Measurements from ENCODE around the gene EMC9. TPM values are rescaled to one million over a fixed set of nuclear protein-coding genes. Genes with fewer than 3 reads are reported as not detected.
A peak's percentile ranks its signal among the peaks of the same experiment; 100 is the strongest.

The EMC9 gene
- total and polyA plus RNA-seq, 10 of the 15 experiments (the other 5 are each of a cell fraction or from before 2014, with no cell fraction given): 15.3 to 60.5 (median 30.3) TPM

DNA sequence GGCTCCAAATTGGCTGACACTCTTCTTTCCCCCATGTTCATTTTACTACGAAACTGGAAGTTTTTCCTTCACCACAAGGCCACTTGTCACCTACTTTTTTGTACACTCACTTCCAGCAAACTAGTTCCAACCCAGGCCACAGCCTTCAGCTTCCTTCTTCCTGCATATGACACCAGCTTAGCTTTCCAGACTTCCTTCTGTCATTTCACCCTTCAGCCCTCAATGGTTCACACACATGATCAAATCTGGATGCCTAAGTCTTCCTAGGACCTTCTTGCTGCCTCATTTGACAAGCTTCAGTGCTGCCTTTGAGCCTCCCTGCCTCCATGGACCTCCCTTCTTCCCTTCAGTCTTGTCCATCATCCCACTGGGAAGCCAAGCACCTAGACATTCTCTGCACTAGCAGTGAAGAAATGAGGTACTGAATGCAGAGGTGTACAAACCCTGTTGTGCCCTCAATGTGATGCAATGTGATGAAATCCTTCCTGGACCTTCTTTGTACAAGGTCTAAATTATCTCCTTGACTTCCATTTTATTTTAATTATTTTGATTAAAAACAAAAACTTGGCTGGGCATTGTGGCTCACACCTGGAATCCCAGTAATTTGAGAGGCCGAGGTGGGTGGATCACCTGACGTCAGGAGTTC is 26.2 kb upstream of the EMC9 start:
- no peak for DNase-seq (ENCODE audit: low read depth, low spot score)
- no peak for ATAC-seq
- FAIRE-seq: no peak
- intact Hi-C loops (cut with micrococcal nuclease; ENCODE audit: unreplicated experiment) (no loop called here), in situ Hi-C loops (cut with MboI) (no loop called here)
- Histone ChIP-seq H4K20me1 (ENCODE audit: control insufficient read depth, insufficient read depth) (no peaks in the 10 kb centered on the region), H2AFZ (ENCODE audit: control insufficient read depth, low read depth, low read length) (no peak overlapping the region), H3K36me3 (ENCODE audit: control insufficient read depth in 2 of 2, insufficient read depth in 2 of 2, low read length in 1 of 2) (peaks cover 30 to 49% of the 10 kb centered on the region in 2 experiments), H3K27ac (ENCODE audit: control insufficient read depth, insufficient read depth) (no peak overlapping the region), H3K4me3 (no peak overlapping the region), H3K9me3 (replicated peaks; ENCODE audit: control insufficient read depth, insufficient read depth, low read length) (no peaks in the 10 kb centered on the region), H3K4me1 (ENCODE audit: control insufficient read depth, insufficient read depth, low read length) (peaks cover 28% of the 10 kb centered on the region), H3K79me2 (ENCODE audit: control insufficient read depth, insufficient read depth, low read length) (peaks cover 31% of the 10 kb centered on the region), H3K9ac (ENCODE audit: control insufficient read depth, insufficient read depth, low read length) (no peak overlapping the region), H3K27me3 (replicated peaks in 1 of 2; ENCODE audit: control insufficient read depth in 2 of 2, insufficient read depth in 2 of 2, low read length in 1 of 2) (no peaks in the 10 kb centered on the region), H3K4me2 (ENCODE audit: control insufficient read depth, insufficient read depth) (no peak overlapping the region)
- POLR2A ChIA-PET: interaction anchor here (1.1 kb wide), 1 partner anchor 28 kb away, joined by 3 read pairs; the partner anchor contains the start of gene TM9SF1
- SMC1A ChIA-PET (ENCODE audit: uncharacterized antibody, unreplicated experiment): no interaction called here
- CTCF ChIA-PET: no interaction called here
- 98% methylated on average over 3 of the region's 3 CpGs for whole genome bisulfite sequencing (ENCODE audit: insufficient coverage, insufficient replicate concordance, low lambda C conversion rate, missing lambda C conversion rate)
- no TSS peak for BruUV-seq (replicated peaks)
- RAD21 ChIA-PET (ENCODE audit: unreplicated experiment): no interaction called here
- TF ChIP-seq TBL1XR1 (IDR thresholded peaks at IDR 0.05; ENCODE audit: low read depth, low read length) (no peak), POLR2A (IDR thresholded peaks at IDR 0.05; ENCODE audit: low read depth, low read length) (peak; percentile 76), SMAD5 (IDR thresholded peaks at IDR 0.05; ENCODE audit: low read depth) (peak; percentile 80), POLR2AphosphoS5 (IDR thresholded peaks at IDR 0.05; ENCODE audit: low read length) (peak; percentile 77)

DNA sequence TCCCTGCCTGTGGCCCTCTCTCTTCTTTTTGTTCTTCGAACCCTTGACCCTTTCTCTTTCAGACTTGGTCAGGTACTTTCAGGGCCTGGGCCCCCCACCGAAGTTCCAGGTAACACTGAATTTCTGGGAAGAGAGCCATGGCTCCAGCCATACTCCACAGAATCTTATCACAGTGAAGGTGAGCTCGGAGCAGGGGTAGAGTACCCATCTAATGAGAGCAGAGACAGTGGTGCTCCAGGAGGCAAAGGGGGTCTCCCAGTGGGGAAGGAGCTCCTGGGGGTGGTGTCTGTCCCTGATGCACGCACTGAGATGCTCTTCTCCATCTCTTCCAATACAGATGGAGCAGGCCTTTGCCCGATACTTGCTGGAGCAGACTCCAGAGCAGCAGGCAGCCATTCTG is 24.4 kb upstream of the EMC9 start:
- no peak overlapping the region for H3K27ac ChIP-seq (ENCODE audit: control insufficient read depth, insufficient read depth)
- no peaks in the 10 kb centered on the region for H3K9me3 ChIP-seq (replicated peaks; ENCODE audit: control insufficient read depth, insufficient read depth, low read length)
- RAD21 ChIA-PET (ENCODE audit: unreplicated experiment): no interaction called here
- peaks cover 29% of the 10 kb centered on the region for H3K4me1 ChIP-seq (ENCODE audit: control insufficient read depth, insufficient read depth, low read length)
- H3K79me2 ChIP-seq (ENCODE audit: control insufficient read depth, insufficient read depth, low read length): peaks cover 43% of the 10 kb centered on the region
- DNase-seq (ENCODE audit: low read depth, low spot score): no peak
- TF ChIP-seq LARP7 (IDR thresholded peaks at IDR 0.05) (no peak), POLR2AphosphoS5 (IDR thresholded peaks at IDR 0.05; ENCODE audit: low read length) (peak; percentile 61)
- H3K4me2 ChIP-seq (ENCODE audit: control insufficient read depth, insufficient read depth): peak overlapping the region; percentile 7; the same call in 1 of the 2 replicates
- peaks cover 30 to 49% of the 10 kb centered on the region in 2 experiments for H3K36me3 ChIP-seq (ENCODE audit: control insufficient read depth in 2 of 2, insufficient read depth in 2 of 2, low read length in 1 of 2)
- no peak overlapping the region for H3K4me3 ChIP-seq
- no peaks in the 10 kb centered on the region for H3K27me3 ChIP-seq (replicated peaks in 1 of 2; ENCODE audit: control insufficient read depth in 2 of 2, insufficient read depth in 2 of 2, low read length in 1 of 2)
- ATAC-seq: no peak
- H2AFZ ChIP-seq (ENCODE audit: control insufficient read depth, low read depth, low read length): no peak overlapping the region
- CTCF ChIA-PET: no interaction called here
- no peak for FAIRE-seq
- in situ Hi-C loops (cut with MboI) (no loop called here), intact Hi-C loops (cut with micrococcal nuclease; ENCODE audit: unreplicated experiment) (no loop called here)
- H4K20me1 ChIP-seq (ENCODE audit: control insufficient read depth, insufficient read depth): no peaks in the 10 kb centered on the region
- POLR2A ChIA-PET: interaction anchor here (1.0 kb wide), 1 partner anchor 30 kb away, joined by 3 read pairs; no protein-coding TSS in a partner anchor
- SMC1A ChIA-PET (ENCODE audit: uncharacterized antibody, unreplicated experiment): no interaction called here
- H3K9ac ChIP-seq (ENCODE audit: control insufficient read depth, insufficient read depth, low read length): no peak overlapping the region
- BruUV-seq (replicated peaks): no TSS peak
- 96% methylated on average over 4 of the region's 5 CpGs for WGBS (ENCODE audit: insufficient coverage, insufficient replicate concordance, low lambda C conversion rate, missing lambda C conversion rate)
